Measurements from ENCODE around the gene RABEP2.
A peak's percentile ranks its signal among the peaks of the same experiment; 100 is the strongest.

Gene RABEP2

GRCh38 chr16:28913946-28914724 lies 10.9 kb downstream of the RABEP2 start:
- Histone ChIP-seq H4K20me1 (ENCODE audit: insufficient read depth, low read length) (no peaks in the 10 kb centered on the region), H3K4me3 (ENCODE audit: low read depth, low read length, poor library complexity, severe bottlenecking) (no peak overlapping the region), H3F3A (ENCODE audit: insufficient read depth, low read length) (no peaks in the 10 kb centered on the region), H2AFZ (ENCODE audit: low read length) (no peak overlapping the region), H3K4me2 (ENCODE audit: low read length) (no peak overlapping the region), H3K9me2 (ENCODE audit: low read depth, low read length) (no peaks in the 10 kb centered on the region), H3K27me3 (ENCODE audit: insufficient read depth, low read length) (no peaks in the 10 kb centered on the region), H3K4me1 (ENCODE audit: insufficient read depth, low read length, severe bottlenecking) (peaks cover 15% of the 10 kb centered on the region), H3K27ac (ENCODE audit: low read depth, low read length, poor library complexity, severe bottlenecking) (no peak overlapping the region), H3K36me3 (ENCODE audit: insufficient read depth, low read length) (peaks cover 56% of the 10 kb centered on the region), H3K9ac (ENCODE audit: low read length) (no peak overlapping the region), H3K9me3 (ENCODE audit: low read length) (no peaks in the 10 kb centered on the region), H3K79me2 (ENCODE audit: insufficient read depth, low read length) (no peaks in the 10 kb centered on the region)
- no peak for TF ChIP-seq EZH2 (IDR thresholded peaks at IDR 0.05; ENCODE audit: borderline replicate concordance, low read length)
- TF ChIP-seq, protein P1, sequence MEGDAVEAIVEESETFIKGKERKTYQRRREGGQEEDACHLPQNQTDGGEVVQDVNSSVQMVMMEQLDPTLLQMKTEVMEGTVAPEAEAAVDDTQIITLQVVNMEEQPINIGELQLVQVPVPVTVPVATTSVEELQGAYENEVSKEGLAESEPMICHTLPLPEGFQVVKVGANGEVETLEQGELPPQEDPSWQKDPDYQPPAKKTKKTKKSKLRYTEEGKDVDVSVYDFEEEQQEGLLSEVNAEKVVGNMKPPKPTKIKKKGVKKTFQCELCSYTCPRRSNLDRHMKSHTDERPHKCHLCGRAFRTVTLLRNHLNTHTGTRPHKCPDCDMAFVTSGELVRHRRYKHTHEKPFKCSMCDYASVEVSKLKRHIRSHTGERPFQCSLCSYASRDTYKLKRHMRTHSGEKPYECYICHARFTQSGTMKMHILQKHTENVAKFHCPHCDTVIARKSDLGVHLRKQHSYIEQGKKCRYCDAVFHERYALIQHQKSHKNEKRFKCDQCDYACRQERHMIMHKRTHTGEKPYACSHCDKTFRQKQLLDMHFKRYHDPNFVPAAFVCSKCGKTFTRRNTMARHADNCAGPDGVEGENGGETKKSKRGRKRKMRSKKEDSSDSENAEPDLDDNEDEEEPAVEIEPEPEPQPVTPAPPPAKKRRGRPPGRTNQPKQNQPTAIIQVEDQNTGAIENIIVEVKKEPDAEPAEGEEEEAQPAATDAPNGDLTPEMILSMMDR (IDR thresholded peaks at IDR 0.05; ENCODE audit: low read length): no peak

- Histone ChIP-seq H3K27me3 (ENCODE audit: insufficient read depth, low read length) (no peaks in the 10 kb centered on the region), H4K20me1 (ENCODE audit: insufficient read depth, low read length) (no peaks in the 10 kb centered on the region), H3K9me2 (ENCODE audit: low read depth, low read length) (no peaks in the 10 kb centered on the region), H3K9me3 (ENCODE audit: low read length) (no peaks in the 10 kb centered on the region), H2AFZ (ENCODE audit: low read length) (no peak overlapping the region), H3K9ac (ENCODE audit: low read length) (no peak overlapping the region), H3K27ac (ENCODE audit: low read depth, low read length, poor library complexity, severe bottlenecking) (no peak overlapping the region), H3K4me2 (ENCODE audit: low read length) (no peak overlapping the region), H3K36me3 (ENCODE audit: insufficient read depth, low read length) (peaks cover 55% of the 10 kb centered on the region), H3F3A (ENCODE audit: insufficient read depth, low read length) (no peaks in the 10 kb centered on the region), H3K4me3 (ENCODE audit: low read depth, low read length, poor library complexity, severe bottlenecking) (no peak overlapping the region), H3K4me1 (ENCODE audit: insufficient read depth, low read length, severe bottlenecking) (peaks cover 15% of the 10 kb centered on the region), H3K79me2 (ENCODE audit: insufficient read depth, low read length) (no peaks in the 10 kb centered on the region)
- TF ChIP-seq EZH2 (IDR thresholded peaks at IDR 0.05; ENCODE audit: borderline replicate concordance, low read length): no peak
- TF ChIP-seq, protein P1 (IDR thresholded peaks at IDR 0.05; ENCODE audit: low read length): no peak
These were observed 12.5 kb downstream of the RABEP2 start for GRCh38 chr16:28912558-28912957.

GRCh38 chr16:28910086-28911031 lies 14.7 kb downstream of the RABEP2 start:
- no peaks in the 10 kb centered on the region for H3K9me3 ChIP-seq (ENCODE audit: low read length)
- H3K79me2 ChIP-seq (ENCODE audit: insufficient read depth, low read length): no peaks in the 10 kb centered on the region
- H3K9me2 ChIP-seq (ENCODE audit: low read depth, low read length): no peaks in the 10 kb centered on the region
- peaks cover 15% of the 10 kb centered on the region for H3K4me1 ChIP-seq (ENCODE audit: insufficient read depth, low read length, severe bottlenecking)
- H3K4me3 ChIP-seq (ENCODE audit: low read depth, low read length, poor library complexity, severe bottlenecking): no peak overlapping the region
- no peak overlapping the region for H3K9ac ChIP-seq (ENCODE audit: low read length)
- no peaks in the 10 kb centered on the region for H3F3A ChIP-seq (ENCODE audit: insufficient read depth, low read length)
- peak overlapping the region; percentile 75 for H3K27ac ChIP-seq (ENCODE audit: low read depth, low read length, poor library complexity, severe bottlenecking)
- H3K36me3 ChIP-seq (ENCODE audit: insufficient read depth, low read length): peaks cover 35% of the 10 kb centered on the region
- no peak for TF ChIP-seq EZH2 (IDR thresholded peaks at IDR 0.05; ENCODE audit: borderline replicate concordance, low read length)
- TF ChIP-seq, protein P1 (IDR thresholded peaks at IDR 0.05; ENCODE audit: low read length): no peak
- H2AFZ ChIP-seq (ENCODE audit: low read length): no peak overlapping the region
- H4K20me1 ChIP-seq (ENCODE audit: insufficient read depth, low read length): no peaks in the 10 kb centered on the region
- no peak overlapping the region for H3K4me2 ChIP-seq (ENCODE audit: low read length)
- H3K27me3 ChIP-seq (ENCODE audit: insufficient read depth, low read length): no peaks in the 10 kb centered on the region

Data from OCI-LY1 (cell line).